CD4-positive, alpha-beta memory T cell (primary cell): Measurements from ENCODE around the gene TBC1D3C. TPM values are rescaled to one million over a fixed set of nuclear protein-coding genes. Genes with fewer than 3 reads are reported as not detected.
"Not testable (repeated sequence)": the region's sequence is repeated elsewhere in the genome, so short reads cannot be mapped to it uniquely, and the experiment has no call there.

Source experiments
- CTCF ChIA-PET: fragments of 350-600 bp; sonication (Branson Sonifier 250); formaldehyde crosslinking; loops from one replicate; lab custom pipeline; 2021; ENCODE audit warnings: inconsistent platforms; ENCODE audit not compliant: partially characterized antibody; lab: Charles Lee
- POLR2A ChIA-PET: fragments of 350-600 bp; sonication (Branson Sonifier 250); formaldehyde crosslinking; loops from one replicate; lab custom pipeline; 2021; ENCODE audit not compliant: partially characterized antibody; lab: Charles Lee
- DNase-seq, 5 donors: peaks; one replicate each; pipeline versions ENCODE4 v3.0.0 to v3.0.0-alpha.2; 2020 to 2022; ENCODE audit warnings: mixed read lengths in 1 of 5
- H3K27ac ChIP-seq: one replicate; pipeline ENCODE4 v1.7.0; 2013; ENCODE audit warnings: low read depth, low read length
- H3K27me3 ChIP-seq: 2 replicates; pipeline ENCODE4 v1.7.0; 2013; ENCODE audit warnings: mild to moderate bottlenecking, low read length, moderate library complexity; ENCODE audit not compliant: insufficient read depth
- H3K36me3 ChIP-seq: 2 replicates; pipeline ENCODE4 v1.7.0; 2013; ENCODE audit warnings: mild to moderate bottlenecking, low read length, moderate library complexity; ENCODE audit not compliant: insufficient read depth
- H3K4me1 ChIP-seq: 2 replicates; pipeline ENCODE4 v1.7.0; 2013; ENCODE audit warnings: mild to moderate bottlenecking, low read length, moderate library complexity; ENCODE audit not compliant: insufficient read depth
- H3K4me3 ChIP-seq, 2 donors: one replicate each; pipeline ENCODE4 v1.7.0; 2013; ENCODE audit warnings: low read length in 2 of 2, mild to moderate bottlenecking in 1 of 2
- H3K9me3 ChIP-seq, 2 donors: one replicate each; pipeline ENCODE4 v1.7.0; 2013; ENCODE audit warnings: low read length in 2 of 2, control low read depth in 1 of 2; ENCODE audit not compliant: control insufficient read depth in 1 of 2
- H3K27ac Mint-ChIP-seq, 7 donors: one replicate each; pipeline ENCODE4 v1.8.0; 2020 to 2021; ENCODE audit warnings: mixed read lengths in 7 of 7, mild to moderate bottlenecking in 6 of 7, inconsistent platforms in 3 of 7, moderate library complexity in 3 of 7
- H3K27me3 Mint-ChIP-seq, 2 donors: one replicate each; pipeline ENCODE4 v1.8.0; 2020 to 2021; ENCODE audit warnings: mixed read lengths in 2 of 2
- H3K36me3 Mint-ChIP-seq, 2 donors: one replicate each; pipeline ENCODE4 v1.8.0; 2020 to 2021; ENCODE audit warnings: mixed read lengths in 2 of 2, inconsistent platforms in 1 of 2, mild to moderate bottlenecking in 1 of 2
- H3K4me1 Mint-ChIP-seq, 4 donors: one replicate each; pipeline ENCODE4 v1.8.0; 2020 to 2021; ENCODE audit warnings: mixed read lengths in 4 of 4, mild to moderate bottlenecking in 1 of 4
- H3K4me3 Mint-ChIP-seq, 8 donors: one replicate each; pipeline ENCODE4 v1.8.0; 2020 to 2021; ENCODE audit warnings: mixed read lengths in 8 of 8, mild to moderate bottlenecking in 7 of 8, moderate library complexity in 6 of 8, inconsistent platforms in 3 of 8
- H3K9me3 Mint-ChIP-seq, 8 donors: one replicate each; pipeline ENCODE4 v1.8.0; 2020 to 2021; ENCODE audit warnings: mixed read lengths in 8 of 8, mild to moderate bottlenecking in 5 of 8, inconsistent platforms in 3 of 8, moderate library complexity in 1 of 8
- intact Hi-C: fragments of 100-400 bp; cut with micrococcal nuclease; formaldehyde crosslinking; loops from one replicate; pipeline ENCODE4 v1.15.1; 2023
- polyA plus RNA-seq, 2 donors: library from polyadenylated mRNA; unstranded; fragments of 300-500 nt; fragmentation: Illumina TruSeq; gene quantifications; one replicate each; pipeline ENCODE4 v1.2.3, GENCODE V29; 2021
- total RNA-seq, 2 experiments: library from RNA; stranded (reverse); gene quantifications; one replicate each; pipeline ENCODE4 v1.2.3, GENCODE V29; 2021

The TBC1D3C gene
- total RNA-seq (not detected), polyA plus RNA-seq (not detected)

DNA sequence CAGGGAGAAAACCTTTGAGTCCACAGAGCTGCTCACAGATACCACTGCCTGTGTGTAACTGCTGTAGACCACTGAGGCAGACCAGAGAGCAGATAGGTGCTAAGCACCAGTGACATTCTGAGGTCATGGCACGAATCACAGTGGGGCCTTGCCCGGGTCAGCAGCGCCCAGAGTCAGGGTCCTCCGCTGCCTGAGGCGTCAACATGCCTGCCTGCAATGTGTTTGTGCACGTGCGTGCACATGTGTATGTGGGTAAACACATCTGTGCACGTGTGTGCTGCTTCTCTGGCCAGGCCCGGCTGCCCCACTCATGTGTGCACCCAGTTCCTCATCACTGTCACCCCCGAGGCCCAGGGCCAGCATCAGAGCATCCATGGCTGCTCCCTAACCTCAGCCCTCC, at the start of gene TBC1D3C:
Gene TBC1D3C, minus strand, starts transcription at position 101 of the 400 bp plus-strand sequence. CDS start 1,568 bp downstream, outside the sequence.
- H3K4me3 ChIP-seq, CTCF ChIA-PET, H3K4me1 Mint-ChIP-seq, H3K27ac ChIP-seq, H3K27me3 ChIP-seq, DNase-seq, H3K36me3 Mint-ChIP-seq, H3K4me1 ChIP-seq, H3K9me3 ChIP-seq, H3K36me3 ChIP-seq, H3K9me3 Mint-ChIP-seq, intact Hi-C loops, H3K27me3 Mint-ChIP-seq, H3K4me3 Mint-ChIP-seq, H3K27ac Mint-ChIP-seq, POLR2A ChIA-PET: not testable (repeated sequence)

DNA sequence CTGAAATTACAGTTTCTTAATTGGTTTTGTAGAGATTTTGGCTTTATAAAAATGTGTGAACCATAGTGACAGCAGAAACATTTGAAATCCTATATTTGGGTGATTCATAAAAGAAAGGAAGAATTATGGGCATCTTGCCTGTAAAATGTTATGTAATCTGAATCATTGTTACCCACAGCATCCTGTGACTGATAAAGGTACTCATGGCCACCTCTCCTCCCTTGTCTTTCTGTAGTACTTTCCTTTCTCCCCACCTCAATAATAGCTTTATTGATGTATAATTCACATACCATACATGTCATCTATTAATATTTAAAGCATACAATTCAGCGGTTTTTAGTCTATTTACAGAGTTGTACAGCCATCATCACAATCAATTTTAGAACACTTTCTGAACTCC, 30.8 kb upstream of the TBC1D3C start:
- H3K27ac ChIP-seq, H3K27me3 Mint-ChIP-seq, DNase-seq, H3K9me3 ChIP-seq, intact Hi-C loops, H3K27ac Mint-ChIP-seq, H3K36me3 ChIP-seq, H3K4me3 Mint-ChIP-seq, H3K27me3 ChIP-seq, H3K4me3 ChIP-seq, POLR2A ChIA-PET, H3K4me1 ChIP-seq, H3K9me3 Mint-ChIP-seq, H3K4me1 Mint-ChIP-seq, CTCF ChIA-PET, H3K36me3 Mint-ChIP-seq: not testable (repeated sequence)

DNA sequence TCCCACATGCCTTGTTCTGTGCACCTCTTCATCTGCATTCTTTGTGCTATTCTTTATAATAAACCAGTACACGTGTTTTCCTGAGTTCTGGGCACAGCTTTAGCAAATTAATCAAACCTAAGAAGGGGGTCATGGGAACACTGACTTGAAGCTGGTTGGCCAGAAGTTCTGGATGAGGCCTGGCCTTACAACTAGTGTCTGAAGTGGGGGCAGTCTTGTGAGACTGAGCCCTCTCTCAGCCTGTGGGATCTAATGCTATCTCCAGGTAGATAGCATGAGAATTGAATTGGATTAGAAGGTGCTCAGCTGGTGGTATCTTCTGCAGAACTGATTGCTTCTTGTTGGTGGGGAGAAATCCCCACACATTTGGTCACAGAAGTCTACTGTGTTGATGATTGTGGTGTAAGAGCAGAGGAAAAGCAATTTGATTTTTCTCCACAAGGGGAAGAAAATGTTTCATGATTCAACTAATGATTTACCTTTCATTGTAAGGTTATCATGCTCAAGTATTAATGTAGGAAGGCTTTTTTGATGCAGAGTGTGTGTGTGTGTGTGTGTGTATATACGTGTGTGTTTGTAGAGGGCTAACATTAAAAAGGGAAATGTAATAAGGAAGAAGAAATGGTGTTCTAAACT, 25.7 kb upstream of the TBC1D3C start:
- H3K4me1 Mint-ChIP-seq, H3K4me3 Mint-ChIP-seq, H3K4me1 ChIP-seq, H3K27ac Mint-ChIP-seq, H3K9me3 Mint-ChIP-seq, H3K36me3 ChIP-seq, intact Hi-C loops, POLR2A ChIA-PET, H3K27me3 Mint-ChIP-seq, H3K27ac ChIP-seq, CTCF ChIA-PET, DNase-seq, H3K27me3 ChIP-seq, H3K36me3 Mint-ChIP-seq, H3K9me3 ChIP-seq, H3K4me3 ChIP-seq: not testable (repeated sequence)

DNA sequence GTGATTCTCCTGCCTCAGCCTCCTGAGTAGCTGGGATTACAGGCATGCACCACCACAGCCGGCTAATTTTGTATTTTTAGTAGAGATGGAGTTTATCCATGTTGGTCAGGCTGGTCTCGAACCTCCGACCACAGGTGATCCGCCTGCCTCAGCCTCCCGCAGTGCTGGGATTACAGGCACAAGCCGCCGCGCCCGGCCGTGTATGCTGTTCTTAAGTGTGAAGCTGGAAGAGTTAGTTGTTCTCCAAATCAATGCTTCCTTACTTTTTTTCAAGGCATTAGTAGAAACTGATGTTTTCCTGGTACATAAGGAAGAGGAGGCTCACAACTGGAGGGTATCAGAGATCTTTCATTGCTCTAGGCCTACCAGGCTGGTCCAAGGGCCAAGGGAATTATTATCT, 19.7 kb upstream of the TBC1D3C start:
- H3K27me3 Mint-ChIP-seq, CTCF ChIA-PET, H3K9me3 ChIP-seq, H3K4me1 Mint-ChIP-seq, POLR2A ChIA-PET, H3K9me3 Mint-ChIP-seq, H3K4me3 Mint-ChIP-seq, intact Hi-C loops, H3K27ac ChIP-seq, H3K27me3 ChIP-seq, DNase-seq, H3K4me3 ChIP-seq, H3K36me3 Mint-ChIP-seq, H3K27ac Mint-ChIP-seq, H3K36me3 ChIP-seq, H3K4me1 ChIP-seq: not testable (repeated sequence)

DNA sequence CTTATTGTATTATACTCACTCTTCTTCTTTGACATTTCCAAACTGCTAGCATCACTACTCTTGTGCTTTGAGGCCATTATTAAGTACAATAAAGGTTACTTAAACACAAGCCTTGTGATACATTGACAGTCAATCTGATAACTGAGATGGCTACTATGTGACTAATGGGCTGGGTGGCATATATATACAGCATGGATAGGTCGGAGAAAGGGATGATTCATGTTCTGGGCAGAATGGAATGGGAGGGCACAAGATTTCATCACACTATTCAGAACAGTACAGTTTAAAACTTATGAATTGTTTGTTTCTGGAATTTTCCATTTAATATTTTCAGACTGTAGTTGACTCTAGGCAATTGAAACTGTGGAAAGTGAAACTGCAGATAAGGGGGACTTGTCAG, 18.9 kb upstream of the TBC1D3C start:
- H3K36me3 ChIP-seq, H3K27ac Mint-ChIP-seq, H3K36me3 Mint-ChIP-seq, H3K27me3 ChIP-seq, H3K4me3 Mint-ChIP-seq, H3K4me3 ChIP-seq, H3K27me3 Mint-ChIP-seq, H3K27ac ChIP-seq, intact Hi-C loops, POLR2A ChIA-PET, H3K4me1 Mint-ChIP-seq, H3K4me1 ChIP-seq, H3K9me3 ChIP-seq, CTCF ChIA-PET, H3K9me3 Mint-ChIP-seq, DNase-seq: not testable (repeated sequence)

Other genes with a start within 250 kb of the TBC1D3C start
- not detected for gene TBC1D3K, start 144.2 kb downstream of the TBC1D3C start, total RNA-seq
- not detected for gene TBC1D3K, start 144.2 kb downstream of the TBC1D3C start, polyA plus RNA-seq
- gene TBC1D3L, start 79.6 kb downstream of the TBC1D3C start, total RNA-seq = 10 to 100 TPM; 35.7 to 35.8 TPM
- gene TBC1D3L, start 79.6 kb downstream of the TBC1D3C start, polyA plus RNA-seq = 1 to 10 TPM in 1 of 2 donors, not detected in 1; 1.7 TPM
- under 1 TPM in 1 of 2 experiments, not detected in 1; 0.50 TPM for gene TBC1D3D, start 64.7 kb downstream of the TBC1D3C start, total RNA-seq
- gene TBC1D3D, start 64.7 kb downstream of the TBC1D3C start, polyA plus RNA-seq = under 1 TPM in 1 of 2 donors, not detected in 1; 0.09 TPM
- under 1 TPM in 1 of 2 experiments, not detected in 1; 0.17 TPM for gene TBC1D3E, start 59.3 kb upstream of the TBC1D3C start, total RNA-seq
- gene TBC1D3E, start 59.3 kb upstream of the TBC1D3C start, polyA plus RNA-seq = not detected
- not detected for gene TBC1D3, start 123.9 kb upstream of the TBC1D3C start, total RNA-seq
- gene TBC1D3, start 123.9 kb upstream of the TBC1D3C start, polyA plus RNA-seq = not detected
- gene MRPL45, start 228.5 kb upstream of the TBC1D3C start, total RNA-seq = 10 to 100 TPM; 17.2 to 17.4 TPM
- 10 to 100 TPM; 25.3 to 29.4 TPM for gene MRPL45, start 228.5 kb upstream of the TBC1D3C start, polyA plus RNA-seq